Type B pancreatic cell (in vitro differentiated cells): ENCODE measurements around the gene DDX47. TPM values are rescaled to one million over a fixed set of nuclear protein-coding genes. Genes with fewer than 3 reads are reported as not detected.

Experiments used
- DNase-seq: peaks from one replicate; pipeline ENCODE4 v3.0.0; 2021; ENCODE audit warnings: mixed read lengths; ENCODE audit not compliant: unreplicated experiment; ENCODE audit errors: extremely low spot score
- H3K27ac Mint-ChIP-seq: 2 replicates; pipeline ENCODE4 v1.8.0; 2021; ENCODE audit warnings: mild to moderate bottlenecking, mixed read lengths
- H3K27me3 Mint-ChIP-seq: 2 replicates; pipeline ENCODE4 v1.8.0; 2021; ENCODE audit warnings: mixed read lengths
- H3K36me3 Mint-ChIP-seq: 2 replicates; pipeline ENCODE4 v1.8.0; 2021; ENCODE audit warnings: mixed read lengths
- H3K4me1 Mint-ChIP-seq: one replicate; pipeline ENCODE4 v1.8.0; 2021; ENCODE audit warnings: mixed read lengths; ENCODE audit not compliant: unreplicated experiment
- H3K4me3 Mint-ChIP-seq: 2 replicates; pipeline ENCODE4 v1.8.0; 2021; ENCODE audit warnings: mild to moderate bottlenecking, mixed read lengths
- H3K9me3 Mint-ChIP-seq: 2 replicates; pipeline ENCODE4 v1.8.0; 2021; ENCODE audit warnings: mixed read lengths
- CTCF ChIP-seq: fragments of 200-600 bp; sonication (generic); conservative IDR thresholded peaks from 2 replicates; pipeline ENCODE4 v1.5.0; 2021; ENCODE audit warnings: antibody characterized with exemption, mild to moderate bottlenecking
- total RNA-seq: library from RNA; stranded (reverse); gene quantifications from 2 replicates; pipeline ENCODE4 v1.2.1, GENCODE V29; 2021; ENCODE audit warnings: low replicate concordance

The DDX47 gene
- total RNA-seq, 1 donor from 2014 or later: 73.0 TPM

GRCh38 chr12:12786351-12786705 lies 26.8 kb upstream of the DDX47 start:
- Mint-ChIP-seq H3K27ac (peak overlapping the region; percentile 31), H3K4me3 (peak overlapping the region; percentile 73), H3K4me1 (peaks cover 24% of the 10 kb centered on the region), H3K36me3 (peaks cover 3% of the 10 kb centered on the region), H3K27me3 (peaks cover 18% of the 10 kb centered on the region), H3K9me3 (no peaks in the 10 kb centered on the region)
- DNase-seq: no peak
- TF ChIP-seq CTCF: no peak

GRCh38 chr12:12786706-12787601 lies 26.2 kb upstream of the DDX47 start:
- H3K27ac Mint-ChIP-seq: peak overlapping the region; percentile 31
- H3K9me3 Mint-ChIP-seq: no peaks in the 10 kb centered on the region
- peak; percentile 72 for DNase-seq
- peaks cover 3% of the 10 kb centered on the region for H3K36me3 Mint-ChIP-seq
- peak; percentile 38 for TF ChIP-seq CTCF
- H3K4me3 Mint-ChIP-seq: peak overlapping the region; percentile 73
- H3K27me3 Mint-ChIP-seq: peaks cover 18% of the 10 kb centered on the region
- peaks cover 30% of the 10 kb centered on the region for H3K4me1 Mint-ChIP-seq

GRCh38 chr12:12788131-12788530 lies 25.0 kb upstream of the DDX47 start:
- no peak for TF ChIP-seq CTCF
- Mint-ChIP-seq H3K4me1 (peaks cover 38% of the 10 kb centered on the region), H3K27me3 (peaks cover 18% of the 10 kb centered on the region), H3K27ac (peak overlapping the region; percentile 57), H3K36me3 (no peaks in the 10 kb centered on the region), H3K9me3 (no peaks in the 10 kb centered on the region), H3K4me3 (peak overlapping the region; percentile 87)
- DNase-seq: no peak

- no peaks in the 10 kb centered on the region for H3K36me3 Mint-ChIP-seq
- H3K9me3 Mint-ChIP-seq: no peaks in the 10 kb centered on the region
- H3K27me3 Mint-ChIP-seq: peaks cover 18% of the 10 kb centered on the region
- H3K27ac Mint-ChIP-seq: peak overlapping the region; percentile 84
- TF ChIP-seq CTCF: peak; percentile 92
- DNase-seq: no peak
- peak overlapping the region; percentile 87 for H3K4me3 Mint-ChIP-seq
- H3K4me1 Mint-ChIP-seq: peaks cover 38% of the 10 kb centered on the region
Measured at GRCh38 chr12:12788675-12789368, 24.3 kb upstream of the DDX47 start.

- Mint-ChIP-seq H3K27me3 (peaks cover 7% of the 10 kb centered on the region), H3K4me3 (peak overlapping the region; percentile 26), H3K4me1 (peaks cover 29% of the 10 kb centered on the region), H3K36me3 (peaks cover 6% of the 10 kb centered on the region), H3K9me3 (peaks cover 5% of the 10 kb centered on the region), H3K27ac (peak overlapping the region; percentile 56)
- TF ChIP-seq CTCF: no peak
- DNase-seq: no peak
Measured at GRCh38 chr12:12790956-12791355, 22.2 kb upstream of the DDX47 start.
